ENCODE results near the gene ADRB2. TPM values are rescaled to one million over a fixed set of nuclear protein-coding genes. Genes with fewer than 3 reads are reported as not detected.

The ADRB2 gene
- total RNA-seq, 1 experiment from 2014 or later, result 0.45 TPM

GRCh38 chr5:148805326-148806290, 20.8 kb upstream of the ADRB2 start:
- DNase-seq (ENCODE audit: low spot score), result peak; percentile 66

GRCh38 chr5:148806520-148806931, 19.9 kb upstream of the ADRB2 start:
- DNase-seq (ENCODE audit: low spot score), result no peak

GRCh38 chr5:148807851-148808250, 18.6 kb upstream of the ADRB2 start:
- DNase-seq (ENCODE audit: low spot score), result no peak

- no peak for DNase-seq (ENCODE audit: low spot score)
Observed at GRCh38 chr5:148808864-148809642, 17.4 kb upstream of the ADRB2 start.

GRCh38 chr5:148809781-148810524, 16.5 kb upstream of the ADRB2 start:
- no peak for DNase-seq (ENCODE audit: low spot score)

- DNase-seq (ENCODE audit: low spot score), result no peak
Observed at GRCh38 chr5:148810823-148811222, 15.6 kb upstream of the ADRB2 start.

GRCh38 chr5:148811756-148812155, 14.7 kb upstream of the ADRB2 start:
- DNase-seq (ENCODE audit: low spot score), result no peak

- no peak for DNase-seq (ENCODE audit: low spot score)
Observed at GRCh38 chr5:148815086-148815485, 11.3 kb upstream of the ADRB2 start.

GRCh38 chr5:148815578-148815977, 10.8 kb upstream of the ADRB2 start:
- DNase-seq (ENCODE audit: low spot score), result no peak

- DNase-seq (ENCODE audit: low spot score), result no peak
Observed at GRCh38 chr5:148816357-148816756, 10.1 kb upstream of the ADRB2 start.

- DNase-seq (ENCODE audit: low spot score), result no peak
Observed at GRCh38 chr5:148816782-148817181, 9.6 kb upstream of the ADRB2 start.

GRCh38 chr5:148817606-148818005, 8.8 kb upstream of the ADRB2 start:
- DNase-seq (ENCODE audit: low spot score), result no peak

GRCh38 chr5:148820461-148821395, 5.7 kb upstream of the ADRB2 start:
- peak; percentile 49 for DNase-seq (ENCODE audit: low spot score)

GRCh38 chr5:148823871-148824270, 2.5 kb upstream of the ADRB2 start:
- no peak for DNase-seq (ENCODE audit: low spot score)

GRCh38 chr5:148825716-148826052, 727 bp upstream of the ADRB2 start:
- DNase-seq (ENCODE audit: low spot score), result peak; percentile 53

GRCh38 chr5:148826739-148827070, 294 bp downstream of the ADRB2 start:
- DNase-seq (ENCODE audit: low spot score), result no peak

- no peak for DNase-seq (ENCODE audit: low spot score)
Observed at GRCh38 chr5:148827723-148828122, 1.3 kb downstream of the ADRB2 start.

GRCh38 chr5:148828511-148829247, 2.3 kb downstream of the ADRB2 start:
- DNase-seq (ENCODE audit: low spot score), result no peak

- no peak for DNase-seq (ENCODE audit: low spot score)
Observed at GRCh38 chr5:148829248-148829594, 2.8 kb downstream of the ADRB2 start.

GRCh38 chr5:148829734-148830133, 3.3 kb downstream of the ADRB2 start:
- DNase-seq (ENCODE audit: low spot score), result no peak

GRCh38 chr5:148830211-148830610, 3.8 kb downstream of the ADRB2 start:
- DNase-seq (ENCODE audit: low spot score), result no peak
